Right atrium auricular region (tissue), 2 donors: Measurements from ENCODE around the gene FAM180A. TPM values are rescaled to one million over a fixed set of nuclear protein-coding genes. Genes with fewer than 3 reads are reported as not detected.
A peak's percentile ranks its signal among the peaks of the same experiment; 100 is the strongest.

Experiments
- DNase-seq: peaks from one replicate; pipeline ENCODE4 v3.0.0-alpha.2; 2019; ENCODE audit warnings: low spot score
- H3K27ac ChIP-seq, 2 donors: fragments of 200-600 bp; sonication (generic); 1 replicate in 1 of 2; 2 replicates in 1 of 2; pipeline ENCODE4 v1.5.1; 2016 to 2019
- H3K27me3 ChIP-seq, 2 donors: fragments of 200-600 bp; sonication (generic); one replicate each; pipeline versions ENCODE4 v1.5.1 to v1.6.0; 2017 to 2019
- H3K36me3 ChIP-seq: fragments of 200-600 bp; sonication (generic); one replicate; pipeline ENCODE4 v1.5.1; 2016
- H3K4me1 ChIP-seq, 2 donors: fragments of 200-600 bp; sonication (generic); one replicate each; pipeline versions ENCODE4 v1.5.1 to v1.6.0; 2017 to 2019
- H3K4me3 ChIP-seq, 2 donors: fragments of 200-600 bp; sonication (generic); 1 replicate in 1 of 2; 2 replicates in 1 of 2; pipeline ENCODE4 v1.5.1; 2017 to 2019; ENCODE audit warnings: mild to moderate bottlenecking in 1 of 2, moderate library complexity in 1 of 2
- H3K9me3 ChIP-seq, 2 donors: fragments of 200-600 bp; sonication (generic); one replicate each; pipeline ENCODE4 v1.5.1; 2019
- total RNA-seq, 2 donors: library from RNA; depleted of rRNA; stranded (reverse); fragments of >200 nt; gene quantifications; one replicate each; pipeline ENCODE4 v1.1.0, GENCODE V29; 2016
- TF ChIP-seq, protein P1 (sequence below), 2 donors: fragments of 200-600 bp; sonication (generic); IDR thresholded peaks; one replicate each; pipeline ENCODE4 v1.5.1; 2019; ENCODE audit warnings: antibody characterized with exemption in 2 of 2

The FAM180A gene
- 1 to 10 TPM; 4.0 to 5.9 TPM for total RNA-seq

DNA sequence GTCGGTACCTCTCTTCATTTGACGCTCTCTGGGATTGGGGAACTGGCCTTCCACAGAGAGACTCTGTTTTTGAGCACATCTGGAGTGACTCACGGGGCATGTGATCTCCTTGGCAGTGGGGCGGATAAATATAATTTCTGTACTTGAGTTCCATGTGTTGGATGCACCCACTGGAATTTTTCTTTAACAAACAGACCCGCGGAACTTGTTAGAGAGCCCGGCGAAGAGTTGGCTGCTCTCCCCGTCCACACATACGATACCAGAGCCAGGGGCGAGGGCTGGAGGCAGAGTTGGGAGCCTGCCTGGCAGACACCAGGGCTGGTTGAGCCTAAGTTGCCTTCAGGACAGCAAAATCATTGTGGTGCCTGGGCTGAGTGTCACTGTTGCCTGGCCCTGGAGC, at the start of gene FAM180A:
FAM180A (minus strand) TSS at position 44 of the 400 bp plus-strand sequence. CDS start 233 bp downstream, outside the sequence.
- Histone ChIP-seq H3K4me1 (peaks cover 0 to 35% of the 10 kb centered on the region in 2 donors), H3K27ac (peak within 1 kb of the TSS; percentile 76 to 86), H3K36me3 (no peaks in the 10 kb centered on the region), H3K4me3 (peak within 1 kb of the TSS in 1 of 2 donors; percentile 8), H3K9me3 (no peaks in the 10 kb centered on the region), H3K27me3 (no peaks in the 10 kb centered on the region)
- TF ChIP-seq, protein P1, sequence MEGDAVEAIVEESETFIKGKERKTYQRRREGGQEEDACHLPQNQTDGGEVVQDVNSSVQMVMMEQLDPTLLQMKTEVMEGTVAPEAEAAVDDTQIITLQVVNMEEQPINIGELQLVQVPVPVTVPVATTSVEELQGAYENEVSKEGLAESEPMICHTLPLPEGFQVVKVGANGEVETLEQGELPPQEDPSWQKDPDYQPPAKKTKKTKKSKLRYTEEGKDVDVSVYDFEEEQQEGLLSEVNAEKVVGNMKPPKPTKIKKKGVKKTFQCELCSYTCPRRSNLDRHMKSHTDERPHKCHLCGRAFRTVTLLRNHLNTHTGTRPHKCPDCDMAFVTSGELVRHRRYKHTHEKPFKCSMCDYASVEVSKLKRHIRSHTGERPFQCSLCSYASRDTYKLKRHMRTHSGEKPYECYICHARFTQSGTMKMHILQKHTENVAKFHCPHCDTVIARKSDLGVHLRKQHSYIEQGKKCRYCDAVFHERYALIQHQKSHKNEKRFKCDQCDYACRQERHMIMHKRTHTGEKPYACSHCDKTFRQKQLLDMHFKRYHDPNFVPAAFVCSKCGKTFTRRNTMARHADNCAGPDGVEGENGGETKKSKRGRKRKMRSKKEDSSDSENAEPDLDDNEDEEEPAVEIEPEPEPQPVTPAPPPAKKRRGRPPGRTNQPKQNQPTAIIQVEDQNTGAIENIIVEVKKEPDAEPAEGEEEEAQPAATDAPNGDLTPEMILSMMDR (IDR thresholded peaks at IDR 0.05): no peak
- DNase-seq: no peak

DNA sequence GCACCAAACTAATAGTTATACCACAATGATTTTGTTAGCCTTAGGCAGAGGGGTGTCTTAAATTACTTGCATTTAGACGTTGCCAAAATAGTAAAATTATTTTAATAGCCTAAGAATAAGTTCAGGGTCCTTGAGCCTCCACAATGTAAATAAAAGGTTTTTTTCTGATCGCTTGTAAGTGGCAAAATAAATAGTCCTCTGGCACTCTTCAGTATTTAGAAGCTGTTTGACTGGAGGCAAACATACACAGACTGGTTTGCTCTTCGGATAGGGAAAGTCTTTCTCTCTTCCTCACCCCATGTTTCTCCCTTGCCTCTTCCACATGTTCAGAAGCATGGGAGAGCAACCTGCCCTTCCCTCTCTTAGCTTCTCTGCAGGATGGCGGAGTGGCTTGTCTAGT, 49.5 kb upstream of the FAM180A start:
- H3K36me3 ChIP-seq: no peaks in the 10 kb centered on the region
- peaks cover 0 to 19% of the 10 kb centered on the region in 2 donors for H3K4me1 ChIP-seq
- no peak overlapping the region for H3K27ac ChIP-seq
- TF ChIP-seq, protein P1 (IDR thresholded peaks at IDR 0.05): no peak
- no peak overlapping the region for H3K4me3 ChIP-seq
- no peaks in the 10 kb centered on the region for H3K27me3 ChIP-seq
- DNase-seq: peak; percentile 9
- H3K9me3 ChIP-seq: no peaks in the 10 kb centered on the region

DNA sequence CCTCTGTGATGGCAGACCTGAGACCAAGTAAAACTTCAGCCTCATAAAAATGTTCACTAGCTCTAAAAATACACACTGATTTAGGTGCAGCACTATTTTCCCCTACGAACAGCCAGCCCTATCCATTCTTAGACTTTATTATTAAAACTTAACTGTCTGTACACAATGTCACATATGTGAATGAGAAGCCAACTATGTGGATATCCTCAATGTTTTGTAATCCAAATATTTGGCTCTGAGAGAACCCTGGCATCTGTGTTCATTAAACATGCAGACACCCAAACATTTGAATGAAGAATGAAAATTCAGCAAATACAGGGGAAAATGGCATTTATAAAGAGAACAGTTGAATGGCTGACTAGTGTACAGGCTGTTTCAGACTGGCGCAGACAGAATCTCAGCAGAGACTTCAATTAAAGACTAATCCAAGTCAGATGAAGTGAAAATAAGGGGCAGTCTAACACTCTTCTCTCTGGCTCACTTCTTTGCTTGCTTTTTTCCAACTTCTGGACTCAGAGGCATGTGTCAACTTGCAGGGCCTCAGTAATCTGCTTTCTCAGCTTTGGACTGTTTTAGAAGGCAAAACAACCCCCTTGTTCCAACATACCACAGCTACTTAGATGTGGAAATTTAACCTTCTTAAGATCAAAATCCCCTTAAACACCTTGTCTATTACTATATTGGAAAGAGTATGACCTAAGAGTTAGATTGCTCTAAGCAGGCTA, 47.4 kb upstream of the FAM180A start:
- peaks cover 0 to 7% of the 10 kb centered on the region in 2 donors for H3K4me1 ChIP-seq
- TF ChIP-seq, protein P1 (IDR thresholded peaks at IDR 0.05): no peak
- peak overlapping the region in 1 of 2 donors; percentile 19 for H3K27ac ChIP-seq
- no peaks in the 10 kb centered on the region for H3K9me3 ChIP-seq
- DNase-seq: no peak
- no peaks in the 10 kb centered on the region for H3K27me3 ChIP-seq
- H3K4me3 ChIP-seq: no peak overlapping the region
- H3K36me3 ChIP-seq: no peaks in the 10 kb centered on the region

DNA sequence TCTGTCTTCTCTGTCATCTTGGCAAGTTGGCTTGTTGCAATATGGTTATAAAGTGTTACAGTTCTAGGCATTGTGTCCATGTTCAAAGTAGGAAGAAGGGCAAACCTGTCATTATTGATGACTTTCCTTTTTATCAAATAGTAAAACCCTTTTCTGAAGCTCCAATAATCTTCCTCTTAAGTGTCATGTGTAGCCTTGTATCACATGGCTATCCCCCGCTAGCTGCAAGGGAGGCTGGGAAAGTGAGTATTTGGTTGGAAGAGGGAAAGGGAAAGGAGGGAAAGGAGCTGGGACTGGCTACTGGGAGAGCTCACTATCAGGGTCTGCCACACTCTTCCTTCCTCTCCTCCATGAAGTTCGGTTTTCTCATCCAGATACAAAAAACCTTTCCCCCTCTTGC, 45.2 kb upstream of the FAM180A start:
- Histone ChIP-seq H3K9me3 (no peaks in the 10 kb centered on the region), H3K36me3 (no peaks in the 10 kb centered on the region), H3K4me1 (no peaks in the 10 kb centered on the region), H3K27ac (no peak overlapping the region), H3K27me3 (no peaks in the 10 kb centered on the region), H3K4me3 (no peak overlapping the region)
- TF ChIP-seq, protein P1 (IDR thresholded peaks at IDR 0.05): no peak
- DNase-seq: no peak

DNA sequence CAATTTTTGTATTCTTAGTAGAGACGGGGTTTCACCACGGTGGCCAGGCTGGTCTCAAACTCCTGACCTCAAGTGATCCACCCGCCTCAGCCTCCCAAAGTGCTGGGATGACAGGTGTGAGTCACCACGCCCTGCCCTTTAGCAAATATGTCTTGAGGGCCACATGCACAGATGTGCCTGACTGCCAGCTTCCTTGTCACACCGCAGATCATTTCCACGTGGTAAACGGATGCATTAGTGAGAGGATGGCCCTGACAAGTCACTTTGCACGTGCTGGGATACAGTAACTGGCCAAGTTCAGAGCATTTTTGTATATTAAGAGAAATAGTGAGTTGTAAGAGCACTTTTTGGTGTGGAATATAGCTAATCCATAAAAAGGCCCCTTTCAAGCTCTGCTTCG, 44.3 kb upstream of the FAM180A start:
- TF ChIP-seq, protein P1 (IDR thresholded peaks at IDR 0.05): no peak
- no peak for DNase-seq
- Histone ChIP-seq H3K27ac (no peak overlapping the region), H3K9me3 (no peaks in the 10 kb centered on the region), H3K4me3 (no peak overlapping the region), H3K27me3 (no peaks in the 10 kb centered on the region), H3K4me1 (no peaks in the 10 kb centered on the region), H3K36me3 (no peaks in the 10 kb centered on the region)

DNA sequence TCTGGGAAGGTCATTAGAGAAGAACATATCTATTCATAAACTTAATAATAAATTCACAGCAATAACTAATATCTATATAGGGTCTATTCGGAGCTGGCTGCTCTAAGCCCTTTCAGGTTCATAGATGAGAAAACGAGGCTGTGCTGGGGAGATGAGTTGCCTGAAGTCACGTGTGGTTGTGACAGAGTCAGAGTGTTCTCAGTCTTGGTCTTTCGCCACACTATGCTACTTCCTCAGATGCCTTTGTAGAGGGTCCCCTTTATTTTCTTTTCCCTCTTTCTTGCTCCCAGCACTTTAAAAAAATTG, 43.7 kb upstream of the FAM180A start:
- Histone ChIP-seq H3K4me1 (no peaks in the 10 kb centered on the region), H3K27me3 (no peaks in the 10 kb centered on the region), H3K27ac (no peak overlapping the region), H3K9me3 (no peaks in the 10 kb centered on the region), H3K4me3 (no peak overlapping the region), H3K36me3 (no peaks in the 10 kb centered on the region)
- peak; percentile 52 for DNase-seq
- TF ChIP-seq, protein P1 (IDR thresholded peaks at IDR 0.05): no peak
